K562 (cell line): ENCODE results near the gene DBT. TPM values are rescaled to one million over a fixed set of nuclear protein-coding genes. Genes with fewer than 3 reads are reported as not detected.

Experiments used
- BRF2 ChIP-seq: IDR thresholded peaks from 3 replicates; pipeline ENCODE4 v1.6.1; 2011; ENCODE audit warnings: borderline replicate concordance, mild to moderate bottlenecking; ENCODE audit not compliant: insufficient read length, insufficient read depth
- CHD1 ChIP-seq: fragments of 200-600 bp; sonication (generic); IDR thresholded peaks from one replicate; pipeline ENCODE4 v1.6.1; 2012; ENCODE audit warnings: mild to moderate bottlenecking, moderate library complexity, low read length, inconsistent platforms
- E2F1 ChIP-seq: sonication (generic); formaldehyde crosslinking; IDR thresholded peaks from 2 replicates; pipeline ENCODE4 v1.8.1; 2023; ENCODE audit warnings: mild to moderate bottlenecking, missing genetic modification reagents, moderate library complexity
- E2F4 ChIP-seq: sonication (generic); formaldehyde crosslinking; IDR thresholded peaks from 2 replicates; pipeline ENCODE4 v1.8.0; 2022; ENCODE audit warnings: mild to moderate bottlenecking, low read depth, missing genetic modification reagents
- ESRRA ChIP-seq: fragments of 450-650 bp; IDR thresholded peaks from 2 replicates; pipeline ENCODE4 v1.6.1; 2014; ENCODE audit warnings: low read depth, mild to moderate bottlenecking, moderate library complexity, borderline replicate concordance
- FOS ChIP-seq: IDR thresholded peaks from 3 replicates; pipeline ENCODE4 v1.6.1; 2011; ENCODE audit not compliant: insufficient read length; ENCODE audit errors: extremely low read depth
- FOXA3 ChIP-seq, 2 experiments: fragments of 450-650 bp in 1 of 2; sonication (generic) in 1 of 2; formaldehyde crosslinking; IDR thresholded peaks in 1 of 2; conservative IDR thresholded peaks in 1 of 2; 2 replicates each; pipeline versions ENCODE4 v1.4.0 to v1.8.0; 2020 to 2022; ENCODE audit warnings: mild to moderate bottlenecking in 2 of 2, missing genetic modification reagents in 1 of 2
- FOXP4 ChIP-seq: sonication (generic); formaldehyde crosslinking; IDR thresholded peaks from 2 replicates; pipeline ENCODE4 v1.8.0; 2022; ENCODE audit warnings: mild to moderate bottlenecking, missing genetic modification reagents, borderline replicate concordance
- L3MBTL2 ChIP-seq: fragments of 450-650 bp; IDR thresholded peaks from 2 replicates; pipeline ENCODE4 v1.6.1; 2016; ENCODE audit warnings: mild to moderate bottlenecking, moderate library complexity
- NR2F6 ChIP-seq: fragments of 450-650 bp; formaldehyde crosslinking; IDR thresholded peaks from 2 replicates; pipeline ENCODE4 v1.4.0; 2020; ENCODE audit warnings: mild to moderate bottlenecking
- POLR2A ChIP-seq: fragments of 450-650 bp; conservative IDR thresholded peaks from 2 replicates; pipeline ENCODE4 v1.6.1; 2016
- SMAD3 ChIP-seq: fragments of 450-650 bp; formaldehyde crosslinking; conservative IDR thresholded peaks from 2 replicates; pipeline ENCODE4 v1.4.0; 2020; ENCODE audit warnings: mild to moderate bottlenecking
- SMARCE1 ChIP-seq: fragments of 450-650 bp; IDR thresholded peaks from 2 replicates; pipeline ENCODE4 v1.7.1; 2016; ENCODE audit warnings: mild to moderate bottlenecking
- TAL1 ChIP-seq: fragments of 450-650 bp; IDR thresholded peaks from 2 replicates; pipeline ENCODE4 v1.6.1; 2016; ENCODE audit warnings: mild to moderate bottlenecking
- TEAD4 ChIP-seq, 2 experiments: sonication (generic) in 1 of 2; formaldehyde crosslinking in 1 of 2; IDR thresholded peaks; 2 replicates each; pipeline versions ENCODE4 v1.6.1 to v1.8.0; 2012 to 2022; ENCODE audit warnings: borderline replicate concordance in 1 of 2, inconsistent platforms in 1 of 2, low read length in 1 of 2, mild to moderate bottlenecking in 1 of 2, missing genetic modification reagents in 1 of 2
- ZBTB26 ChIP-seq: fragments of 450-650 bp; formaldehyde crosslinking; IDR thresholded peaks from 2 replicates; pipeline ENCODE4 v1.4.0; 2022; ENCODE audit warnings: missing genetic modification characterization
- ZEB2 ChIP-seq: fragments of 450-650 bp; IDR thresholded peaks from 2 replicates; pipeline ENCODE4 v1.6.1; 2016
- ZFP30 ChIP-seq: fragments of 250-450 bp; sonication (Bioruptor Pico); IDR thresholded peaks from 2 replicates; pipeline ENCODE4 v1.8.0; 2022; ENCODE audit warnings: moderate library complexity, mild to moderate bottlenecking, inconsistent platforms, borderline replicate concordance
- ZNF589 ChIP-seq: fragments of 200-800 bp; sonication (Bioruptor generic); IDR thresholded peaks from 2 replicates; pipeline ENCODE4 v1.6.1; 2016; ENCODE audit warnings: low read depth, missing genetic modification characterization, missing compliant biosample characterization
- ZNF75A ChIP-seq: fragments of 450-650 bp; formaldehyde crosslinking; IDR thresholded peaks from 2 replicates; pipeline ENCODE4 v1.4.0; 2020; ENCODE audit warnings: mild to moderate bottlenecking
- polyA plus RNA-seq, 8 experiments: library from polyadenylated mRNA; depleted of rRNA in 4 of 8; stranded (reverse) in 5 of 8; unstranded in 3 of 8; fragments of >200 nt; fragmentation: Nextera tagmentation in 2 of 8; fragmentation: Illumina TruSeq in 1 of 8; extraction: Ambion mirVana in 2 of 8; extraction: Trizol in 1 of 8; gene quantifications; 2 replicates each; pipeline versions ENCODE4 v1.2.1 to v1.2.3, GENCODE V29; 2011 to 2014; ENCODE audit warnings: inconsistent platforms in 1 of 8, missing spikeins in 1 of 8
- total RNA-seq, 7 experiments: library from RNA; depleted of rRNA in 6 of 7; stranded (reverse); fragments of >200 nt in 6 of 7; fragmentation: Illumina TruSeq in 2 of 7; extraction: Trizol in 2 of 7; gene quantifications; 2 replicates each; pipeline versions ENCODE4 v1.2.1 to v1.2.3, GENCODE V29; 2011 to 2021; ENCODE audit warnings: low replicate concordance in 1 of 7

The DBT gene
- total and polyA plus RNA-seq, 9 of the 15 experiments (the other 6 are each of a cell fraction or from before 2014, with no cell fraction given), result 2.7 to 13.5 (median 7.3) TPM

GRCh38 chr1:100249537-100250257 lies at the start of gene DBT (continued):
- peak; percentile 34; the same call in 1 of the 2 replicates for TF ChIP-seq E2F4 (CRISPR knock-in tag)
- no peak for TF ChIP-seq ZFP30 (CRISPR knock-in tag)
- peak; percentile 98 for TF ChIP-seq POLR2A
- TF ChIP-seq FOXP4 (CRISPR knock-in tag), result no peak
- TF ChIP-seq NR2F6, result no peak
- TF ChIP-seq ZEB2, result 0 out of 2 replicates have a peak, but pooled peaks have one; percentile 15
- peak; percentile 89 to 92; a peak in 3 of 4 replicates for TF ChIP-seq FOXA3 (CRISPR knock-in tag; conservative IDR thresholded peaks at IDR 0.05 in 1 of 2, IDR thresholded peaks at IDR 0.05 in 1 of 2)
- TF ChIP-seq SMARCE1, result peak; percentile 61; the same call in 1 of the 2 replicates
- TF ChIP-seq FOS, result peak; percentile 63
- no peak for TF ChIP-seq SMAD3
- TF ChIP-seq TAL1, result peak; percentile 6; the same call in 1 of the 2 replicates
- peak; percentile 24 for TF ChIP-seq CHD1
- no peak for TF ChIP-seq E2F1 (CRISPR knock-in tag)
- TF ChIP-seq ZNF589 (CRISPR knock-in tag), result peak; percentile 49; the same call in 1 of the 2 replicates
- TF ChIP-seq BRF2, result no peak
- no peak for TF ChIP-seq L3MBTL2
- 0 out of 2 replicates have a peak, but pooled peaks have one; percentile 62 for TF ChIP-seq ZBTB26 (CRISPR knock-in tag)
- TF ChIP-seq ESRRA, result 0 out of 2 replicates have a peak, but pooled peaks have one; percentile 11
- no peak for TF ChIP-seq ZNF75A
- peak; percentile 71 for TF ChIP-seq TEAD4 (IDR thresholded peaks at IDR 0.05; ENCODE audit: low read length)
- no peak for TF ChIP-seq TEAD4 (CRISPR knock-in tag; IDR thresholded peaks at IDR 0.05; ENCODE audit: borderline replicate concordance)
